ENCODE results near the gene PDE8B. TPM values are rescaled to one million over a fixed set of nuclear protein-coding genes. Genes with fewer than 3 reads are reported as not detected.

The PDE8B gene
- total and polyA plus RNA-seq, 4 donors, result 0.19 to 0.82 (median 0.49) TPM

GRCh38 chr5:77398896-77399295 is 188.4 kb downstream of the PDE8B start:
- H3K36me3 ChIP-seq (ENCODE audit: control insufficient read depth in 4 of 4, insufficient read depth in 3 of 4, low read depth in 1 of 4, low read length in 3 of 4), result no peaks in the 10 kb centered on the region
- no peak overlapping the region for H3K27ac ChIP-seq (ENCODE audit: low read depth in 1 of 2, low read length in 2 of 2)
- no peaks in the 10 kb centered on the region for H3K27me3 ChIP-seq (ENCODE audit: control insufficient read depth in 4 of 4, insufficient read depth in 4 of 4, low read length in 3 of 4)
- 95% methylated on average over 8 of the region's 8 CpGs for WGBS
- no peak overlapping the region for H3K4me3 ChIP-seq (ENCODE audit: low read depth in 1 of 3, low read length in 3 of 3)
- TF ChIP-seq CTCF (IDR thresholded peaks at IDR 0.05; ENCODE audit: low read depth, low read length, missing input control) (no peak), RXRA (IDR thresholded peaks at IDR 0.05) (no peak), HNF4A (conservative IDR thresholded peaks at IDR 0.05) (no peak), ZBTB33 (IDR thresholded peaks at IDR 0.05) (no peak), FOXA2 (IDR thresholded peaks at IDR 0.05) (no peak), YY1 (IDR thresholded peaks at IDR 0.05) (no peak), FOXA1 (IDR thresholded peaks at IDR 0.05) (no peak), HNF4G (IDR thresholded peaks at IDR 0.05) (no peak), NR2F2 (IDR thresholded peaks at IDR 0.05) (no peak), EGR1 (IDR thresholded peaks at IDR 0.05; ENCODE audit: low read depth in 2 of 2) (no peak), MAX (IDR thresholded peaks at IDR 0.05) (no peak), TAF1 (conservative IDR thresholded peaks at IDR 0.05) (no peak), JUND (IDR thresholded peaks at IDR 0.05) (no peak), ATF3 (IDR thresholded peaks at IDR 0.05) (no peak), RAD21 (IDR thresholded peaks at IDR 0.05) (no peak), SP1 (IDR thresholded peaks at IDR 0.05) (no peak), REST (IDR thresholded peaks at IDR 0.05) (no peak), GABPA (IDR thresholded peaks at IDR 0.05 in 1 of 2, conservative IDR thresholded peaks at IDR 0.05 in 1 of 2) (no peak)
- no peak overlapping the region for H3K9ac ChIP-seq (ENCODE audit: low read depth in 1 of 2, low read length in 2 of 2)
- H3K4me1 ChIP-seq (ENCODE audit: control insufficient read depth in 4 of 4, insufficient read depth in 4 of 4, low read length in 3 of 4), result peaks cover 0 to 5% (median 0%) of the 10 kb centered on the region in 4 donors
- no peak for DNase-seq (ENCODE audit: low spot score)
- no peaks in the 10 kb centered on the region for H3K9me3 ChIP-seq (ENCODE audit: control insufficient read depth in 4 of 4, low read length in 3 of 4)
